ENCODE measurements around the gene WFDC10B. TPM values are rescaled to one million over a fixed set of nuclear protein-coding genes. Genes with fewer than 3 reads are reported as not detected.

Gene WFDC10B
- total RNA-seq, 1 experiment from 2014 or later, result not detected

DNA sequence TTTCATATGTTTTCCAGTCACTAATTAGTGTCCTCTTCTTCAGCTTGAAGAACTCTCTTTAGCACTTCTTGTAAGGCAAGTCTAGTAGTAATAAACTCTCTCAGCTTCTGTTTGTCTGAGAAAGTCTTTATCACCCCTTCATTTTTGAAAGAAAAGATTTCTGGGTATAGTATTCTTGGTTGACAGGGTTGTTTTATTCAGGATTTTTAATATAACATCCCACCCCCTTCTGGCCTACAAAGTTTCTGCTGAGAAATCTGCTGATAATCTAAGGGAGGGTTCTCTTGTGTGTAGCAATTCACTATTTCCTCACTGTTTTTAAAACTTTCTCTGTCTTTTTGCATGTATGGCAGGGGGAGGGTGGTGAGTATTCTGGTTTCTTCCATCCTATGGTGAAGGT is 25.2 kb downstream of the WFDC10B start:
- no peak overlapping the region for H3K4me3 Mint-ChIP-seq

More for the DNA sequence above, 25.2 kb downstream of the WFDC10B start:
- Histone ChIP-seq H3K9me3 (ENCODE audit: control insufficient read depth, low read depth, low read length) (peaks cover 8% of the 10 kb centered on the region), H3T11ph (ENCODE audit: low read length) (no peak overlapping the region), H3K4me2 (ENCODE audit: insufficient read depth, insufficient read length, low read length) (no peak overlapping the region), H4K8ac (replicated peaks; ENCODE audit: insufficient read length, low read depth, low read length) (no peak overlapping the region), H2BK12ac (ENCODE audit: insufficient read length, low read depth, low read length) (no peak overlapping the region), H3K4ac (ENCODE audit: low read depth, low read length) (no peak overlapping the region), H3K79me1 (ENCODE audit: insufficient read depth, low read depth, low read length, poor library complexity, severe bottlenecking) (no peaks in the 10 kb centered on the region), H3K14ac (ENCODE audit: insufficient read depth, low read length) (no peak overlapping the region), H3K18ac (ENCODE audit: insufficient read length, low read depth, low read length) (no peak overlapping the region), H2AFZ (ENCODE audit: low read length) (no peak overlapping the region), H3K79me2 (ENCODE audit: insufficient read depth, low read length) (no peaks in the 10 kb centered on the region), H2BK120ac (ENCODE audit: low read depth, low read length, poor library complexity, severe bottlenecking) (no peak overlapping the region), H3K27me3 (ENCODE audit: insufficient read depth, low read length) (no peaks in the 10 kb centered on the region; the same call in 1 of the 2 replicates), H2BK20ac (ENCODE audit: low read depth, low read length, poor library complexity, severe bottlenecking) (no peak overlapping the region), H2BK5ac (ENCODE audit: insufficient read length, low read length) (no peak overlapping the region), H3K23me2 (ENCODE audit: insufficient read length, low read depth, low read length, poor library complexity, severe bottlenecking) (no peaks in the 10 kb centered on the region), H3K4me1 (ENCODE audit: insufficient read depth, low read length) (no peaks in the 10 kb centered on the region), H4K20me1 (ENCODE audit: control insufficient read depth, insufficient read depth, insufficient read length) (no peaks in the 10 kb centered on the region), H3K27ac (ENCODE audit: insufficient read length, low read depth, low read length) (no peak overlapping the region), H4K91ac (ENCODE audit: insufficient read length, low read depth, low read length) (no peak overlapping the region), H3K23ac (ENCODE audit: insufficient read length, low read depth, low read length) (no peak overlapping the region), H3K56ac (ENCODE audit: insufficient read length, low read depth, low read length) (no peak overlapping the region), H2AK5ac (ENCODE audit: insufficient read length, low read length) (no peak overlapping the region), H3K9ac (ENCODE audit: extremely low read depth, insufficient read length, low read length) (no peak overlapping the region), H2BK15ac (ENCODE audit: low read depth, low read length) (no peak overlapping the region), H4K5ac (ENCODE audit: insufficient read length, low read depth, low read length) (no peak overlapping the region)
- Mint-ChIP-seq H3K27me3 (ENCODE audit: low read depth) (peaks cover 1% of the 10 kb centered on the region; the same call in 1 of the 2 replicates), H3K9me3 (peaks cover 15 to 23% of the 10 kb centered on the region in 2 experiments; a peak in 4 of 5 replicates), H3K36me3 (ENCODE audit: insufficient read depth in 1 of 3, low read depth in 3 of 3) (peaks cover 0 to 6% (median 6%) of the 10 kb centered on the region in 3 experiments; a peak in 4 of 7 replicates), H3K27ac (no peak overlapping the region), H3K4me1 (peaks cover 2 to 4% of the 10 kb centered on the region in 2 experiments; a peak in 1 of 4 replicates)
- DNase-seq, result no peak
- no peak for TF ChIP-seq CTCF (conservative IDR thresholded peaks at IDR 0.05)
